DOHH2 (cell line): ENCODE measurements around the gene GTF3C1.

Source experiments
- EZH2phosphoT487 ChIP-seq: fragments of 200-600 bp; sonication (generic); IDR thresholded peaks from 2 replicates; pipeline ENCODE4 v1.6.1; 2017; ENCODE audit warnings: borderline replicate concordance, mild to moderate bottlenecking, antibody characterized with exemption, low read length, moderate library complexity, mixed read lengths
- TF ChIP-seq, protein P1 (sequence below): fragments of 200-600 bp; sonication (generic); IDR thresholded peaks from one replicate; pipeline ENCODE4 v1.5.1; 2014; ENCODE audit warnings: antibody characterized with exemption, mild to moderate bottlenecking, low read depth, low read length; ENCODE audit not compliant: poor library complexity, severe bottlenecking

DNA sequence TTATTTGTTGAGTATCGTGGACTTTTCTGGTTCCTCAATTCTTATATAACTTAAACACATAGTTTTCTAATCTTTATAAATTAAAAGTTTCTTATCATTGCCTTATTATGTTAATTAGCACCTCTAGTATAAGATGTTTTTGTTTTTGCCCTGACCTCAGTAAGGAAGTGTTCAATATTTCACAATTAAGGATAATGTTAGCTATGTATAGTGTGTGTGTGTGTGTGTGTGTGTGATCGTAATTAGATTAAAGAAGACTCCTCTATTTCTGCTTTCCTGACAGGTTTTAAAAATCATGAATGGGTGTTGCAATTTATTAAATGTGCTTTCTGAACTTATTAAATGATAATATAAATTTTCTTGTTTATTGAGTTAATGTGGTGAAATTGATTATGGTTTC lies 135.8 kb downstream of the GTF3C1 start:
- TF ChIP-seq, protein P1, sequence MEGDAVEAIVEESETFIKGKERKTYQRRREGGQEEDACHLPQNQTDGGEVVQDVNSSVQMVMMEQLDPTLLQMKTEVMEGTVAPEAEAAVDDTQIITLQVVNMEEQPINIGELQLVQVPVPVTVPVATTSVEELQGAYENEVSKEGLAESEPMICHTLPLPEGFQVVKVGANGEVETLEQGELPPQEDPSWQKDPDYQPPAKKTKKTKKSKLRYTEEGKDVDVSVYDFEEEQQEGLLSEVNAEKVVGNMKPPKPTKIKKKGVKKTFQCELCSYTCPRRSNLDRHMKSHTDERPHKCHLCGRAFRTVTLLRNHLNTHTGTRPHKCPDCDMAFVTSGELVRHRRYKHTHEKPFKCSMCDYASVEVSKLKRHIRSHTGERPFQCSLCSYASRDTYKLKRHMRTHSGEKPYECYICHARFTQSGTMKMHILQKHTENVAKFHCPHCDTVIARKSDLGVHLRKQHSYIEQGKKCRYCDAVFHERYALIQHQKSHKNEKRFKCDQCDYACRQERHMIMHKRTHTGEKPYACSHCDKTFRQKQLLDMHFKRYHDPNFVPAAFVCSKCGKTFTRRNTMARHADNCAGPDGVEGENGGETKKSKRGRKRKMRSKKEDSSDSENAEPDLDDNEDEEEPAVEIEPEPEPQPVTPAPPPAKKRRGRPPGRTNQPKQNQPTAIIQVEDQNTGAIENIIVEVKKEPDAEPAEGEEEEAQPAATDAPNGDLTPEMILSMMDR = no peak
- no peak for TF ChIP-seq EZH2phosphoT487
